Activated naive CD8-positive, alpha-beta T cell treated with anti-CD3 and anti-CD28 coated beads, Interleukin-2, amount 50 U/mL, for 24 hours (primary cell): ENCODE data around the gene ZNF442.
A peak's percentile ranks its signal among the peaks of the same experiment; 100 is the strongest.
"Not testable (repeated sequence)": the region's sequence is repeated elsewhere in the genome, so short reads cannot be mapped to it uniquely, and the experiment has no call there.

Experiments used
- ATAC-seq: fragments of 150-1000 bp; cut with Tn5 transposase; one replicate; pipeline ENCODE4 v1.10.0; 2021
- DNase-seq: peaks from one replicate; pipeline ENCODE4 v3.0.0; 2021
- H3K27ac Mint-ChIP-seq: one replicate; pipeline ENCODE4 v1.8.0; 2021; ENCODE audit warnings: mild to moderate bottlenecking, mixed read lengths
- H3K27me3 Mint-ChIP-seq: one replicate; pipeline ENCODE4 v1.8.0; 2021; ENCODE audit warnings: mixed read lengths
- H3K36me3 Mint-ChIP-seq: one replicate; pipeline ENCODE4 v1.8.0; 2021; ENCODE audit warnings: low read depth, mixed read lengths
- H3K4me1 Mint-ChIP-seq: one replicate; pipeline ENCODE4 v1.8.0; 2021; ENCODE audit warnings: mixed read lengths
- H3K4me3 Mint-ChIP-seq: one replicate; pipeline ENCODE4 v1.8.0; 2021; ENCODE audit warnings: mild to moderate bottlenecking, moderate library complexity, mixed read lengths
- H3K9me3 Mint-ChIP-seq: one replicate; pipeline ENCODE4 v1.8.0; 2021; ENCODE audit warnings: mixed read lengths

ZNF442 gene

DNA sequence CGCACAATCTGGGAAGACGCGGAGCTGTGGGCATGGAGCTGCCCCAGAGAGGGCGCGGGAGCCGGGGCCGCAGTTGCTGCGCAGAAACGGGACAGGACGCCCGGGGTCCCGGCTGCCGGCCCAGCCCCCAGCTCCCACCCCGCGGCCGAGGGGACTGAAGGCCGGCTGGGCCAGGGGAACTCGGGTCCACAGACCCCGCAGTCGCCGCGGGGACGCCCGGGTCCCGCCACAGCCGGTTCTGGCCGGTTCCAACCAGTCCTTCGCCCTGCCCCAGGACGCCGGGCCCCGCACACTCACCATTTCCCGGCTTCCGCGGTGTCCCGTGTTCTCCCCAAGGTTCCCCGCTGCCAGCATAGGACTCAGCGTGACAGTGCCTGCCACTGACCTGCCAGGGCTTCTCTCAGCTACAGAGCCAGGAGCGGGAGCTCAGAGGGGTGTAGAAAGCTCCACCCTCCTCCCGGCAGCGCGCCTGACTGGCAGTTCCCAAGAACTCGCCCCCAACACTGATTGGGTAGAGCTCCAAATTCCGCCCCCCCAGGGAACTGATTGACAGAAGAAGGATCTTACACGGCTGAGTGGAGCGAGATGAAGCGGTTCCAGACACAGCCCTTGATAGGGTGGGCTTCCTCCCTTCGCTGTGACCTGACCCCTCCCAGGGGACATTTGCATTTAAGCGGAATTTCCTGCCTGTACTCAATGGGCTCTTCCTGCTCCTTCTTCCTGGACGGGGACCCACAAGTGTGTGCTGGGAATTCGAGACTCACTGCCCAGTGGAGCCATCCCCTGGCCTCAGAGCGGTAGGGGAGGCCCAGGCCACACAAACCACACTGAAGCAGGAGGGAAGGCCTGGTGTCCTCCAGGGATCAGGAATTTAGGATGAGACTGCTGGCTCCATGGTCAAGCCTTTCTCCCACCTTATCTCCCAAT lies at the start of gene ZNF442:
Gene ZNF442, minus strand, starts transcription at position 448 of the 927 bp plus-strand sequence. CDS start 2,052 bp downstream, outside the sequence.
- Mint-ChIP-seq H3K9me3 (no peaks in the 10 kb centered on the region), H3K27ac (peak within 1 kb of the TSS; percentile 67), H3K4me1 (peaks cover 16% of the 10 kb centered on the region), H3K36me3 (peaks cover 6% of the 10 kb centered on the region), H3K4me3 (peak within 1 kb of the TSS; percentile 92), H3K27me3 (no peaks in the 10 kb centered on the region)
- DNase-seq, result peak; percentile 89
- ATAC-seq, result peak; percentile 99

DNA sequence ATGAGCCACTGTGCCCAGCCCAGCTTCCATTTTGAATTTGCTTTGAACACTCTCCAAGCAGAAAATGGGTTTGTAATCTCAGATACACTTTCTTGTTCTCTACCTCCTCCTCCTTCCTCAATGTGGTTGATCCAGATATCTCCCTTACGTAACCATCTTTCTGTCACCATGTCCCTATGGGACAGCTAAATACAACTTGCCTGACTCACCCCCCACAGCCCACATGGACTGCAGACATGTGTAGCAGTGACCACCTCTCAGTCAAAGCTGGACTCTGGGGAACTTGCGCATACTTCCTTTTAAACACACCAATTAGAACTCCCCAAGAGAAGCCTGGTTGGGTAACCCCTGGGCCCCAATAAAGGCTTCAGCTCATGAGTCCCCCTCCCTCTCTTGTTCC lies 46.4 kb upstream of the ZNF442 start:
- DNase-seq (no peak), ATAC-seq (no peak)
- Mint-ChIP-seq H3K4me3 (no peak overlapping the region), H3K36me3 (peaks cover 6% of the 10 kb centered on the region), H3K4me1 (no peaks in the 10 kb centered on the region), H3K27ac (no peak overlapping the region), H3K9me3 (peaks cover 26% of the 10 kb centered on the region), H3K27me3 (no peaks in the 10 kb centered on the region)

DNA sequence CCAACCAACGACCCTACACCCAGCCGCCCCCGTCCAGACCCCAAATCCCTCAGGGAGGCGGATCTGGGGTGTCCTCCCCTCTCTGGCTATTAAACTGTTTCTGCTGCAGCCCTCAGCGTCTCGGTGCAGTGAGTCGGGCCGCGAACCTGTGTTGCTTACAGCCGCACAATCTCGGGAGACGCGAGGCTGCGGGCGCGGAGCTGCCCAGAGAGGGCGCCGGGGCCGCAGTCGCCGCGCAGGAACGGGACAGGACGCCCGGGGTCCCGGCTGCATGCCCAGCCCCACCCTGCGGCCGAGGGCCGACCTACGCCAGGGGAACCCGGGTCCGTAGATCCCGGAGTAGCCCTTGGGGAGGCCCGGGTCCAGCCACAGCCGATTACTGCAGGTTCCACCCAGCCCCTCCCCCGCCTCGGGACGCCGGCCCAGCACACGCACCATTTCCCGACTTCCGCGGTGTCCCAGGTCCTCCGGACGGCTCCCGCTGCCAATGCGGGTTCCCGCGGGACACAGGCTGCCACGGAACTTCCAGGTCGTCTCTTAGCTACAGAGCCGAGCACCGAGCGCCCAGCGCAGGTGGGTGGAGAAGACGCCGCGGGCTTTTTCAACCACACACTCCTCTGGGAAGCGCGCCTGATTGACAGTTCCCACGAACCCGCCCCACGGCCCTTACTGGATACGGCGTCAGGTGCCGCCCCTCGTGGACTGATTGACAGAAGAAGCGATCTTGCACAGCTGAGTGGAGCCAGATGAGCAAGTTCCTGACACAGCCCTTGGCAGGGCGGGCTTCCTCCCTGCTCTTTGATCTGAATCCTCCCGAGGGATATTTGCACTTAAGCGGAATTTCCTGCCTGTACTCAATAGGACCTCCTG lies 35.4 kb upstream of the ZNF442 start, which contains the start of gene ZNF799:
Gene ZNF799, minus strand, starts transcription at position 639 of the 870 bp plus-strand sequence. Its CDS starts 201 bp downstream, at position 438.
- H3K36me3 Mint-ChIP-seq, result peaks cover 10% of the 10 kb centered on the region
- DNase-seq (peak; percentile 87), ATAC-seq (peak; percentile 98)
- H3K4me1 Mint-ChIP-seq, result peaks cover 19% of the 10 kb centered on the region
- H3K27ac Mint-ChIP-seq, result peak within 1 kb of the TSS; percentile 74
- H3K9me3 Mint-ChIP-seq, result peaks cover 15% of the 10 kb centered on the region
- peak within 1 kb of the TSS; percentile 88 for H3K4me3 Mint-ChIP-seq
- H3K27me3 Mint-ChIP-seq, result no peaks in the 10 kb centered on the region

GRCh38 chr19:12399901-12400632 lies 34.6 kb upstream of the ZNF442 start:
- peak overlapping the region; percentile 73 for H3K27ac Mint-ChIP-seq
- H3K9me3 Mint-ChIP-seq, result peaks cover 19% of the 10 kb centered on the region
- H3K4me1 Mint-ChIP-seq, result peaks cover 19% of the 10 kb centered on the region
- peak overlapping the region; percentile 88 for H3K4me3 Mint-ChIP-seq
- not testable (repeated sequence) for H3K27me3 Mint-ChIP-seq
- H3K36me3 Mint-ChIP-seq, result peaks cover 16% of the 10 kb centered on the region
- DNase-seq, result peak; percentile 52
- peak; percentile 39 for ATAC-seq

DNA sequence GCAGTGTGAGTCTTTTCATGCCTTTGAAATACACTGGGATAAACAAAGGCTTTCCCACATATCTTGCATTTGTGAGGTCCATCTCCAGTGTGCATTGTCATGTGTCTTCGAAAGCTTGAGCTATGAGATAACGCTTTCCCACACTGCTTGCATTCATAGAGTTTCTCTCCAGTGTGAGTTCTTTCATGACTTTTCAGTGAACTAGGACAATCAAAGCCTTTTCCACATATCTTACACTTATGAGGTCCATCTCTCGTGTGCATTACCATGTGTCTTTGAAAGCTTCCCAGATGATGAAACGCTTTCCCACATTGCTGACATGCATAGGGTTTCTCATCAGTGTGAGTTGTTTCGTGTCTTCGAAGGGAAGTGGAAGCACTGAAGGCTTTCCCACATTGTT lies 25.7 kb upstream of the ZNF442 start:
- not testable (repeated sequence) for H3K4me1 Mint-ChIP-seq, H3K27ac Mint-ChIP-seq, ATAC-seq, H3K4me3 Mint-ChIP-seq, H3K27me3 Mint-ChIP-seq, DNase-seq
- Mint-ChIP-seq H3K9me3 (peaks cover 50% of the 10 kb centered on the region), H3K36me3 (peaks cover 78% of the 10 kb centered on the region)

- DNase-seq, H3K4me3 Mint-ChIP-seq, ATAC-seq, H3K4me1 Mint-ChIP-seq, H3K27ac Mint-ChIP-seq, H3K27me3 Mint-ChIP-seq: not testable (repeated sequence)
- H3K9me3 Mint-ChIP-seq, result peaks cover 36% of the 10 kb centered on the region
- H3K36me3 Mint-ChIP-seq, result peaks cover 49% of the 10 kb centered on the region
These were observed 20.9 kb upstream of the ZNF442 start for GRCh38 chr19:12386365-12386764.

DNA sequence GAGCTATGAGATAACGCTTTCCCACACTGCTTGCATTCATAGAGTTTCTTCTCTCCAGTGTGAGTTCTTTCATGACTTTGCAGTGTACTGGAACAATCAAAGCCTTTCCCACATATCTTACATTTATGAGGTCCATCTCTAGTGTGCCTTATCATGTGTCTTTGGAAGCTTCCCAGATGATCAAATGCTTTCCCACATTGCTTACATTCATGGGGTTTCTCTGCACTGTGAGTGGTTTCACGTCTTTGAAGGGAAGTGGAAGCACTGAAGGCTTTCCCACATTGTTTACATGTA lies 14.9 kb upstream of the ZNF442 start:
- Mint-ChIP-seq H3K9me3 (peaks cover 49% of the 10 kb centered on the region), H3K4me3 (no peak overlapping the region), H3K36me3 (peaks cover 39% of the 10 kb centered on the region), H3K4me1 (no peaks in the 10 kb centered on the region), H3K27me3 (no peaks in the 10 kb centered on the region), H3K27ac (no peak overlapping the region)
- no peak for ATAC-seq
- DNase-seq, result no peak

GRCh38 chr19:12379732-12380443 lies 14.4 kb upstream of the ZNF442 start:
- no peaks in the 10 kb centered on the region for H3K4me1 Mint-ChIP-seq
- no peak overlapping the region for H3K4me3 Mint-ChIP-seq
- no peak for DNase-seq
- ATAC-seq, result no peak
- H3K27ac Mint-ChIP-seq, result no peak overlapping the region
- H3K27me3 Mint-ChIP-seq, result no peaks in the 10 kb centered on the region
- H3K9me3 Mint-ChIP-seq, result peaks cover 52% of the 10 kb centered on the region
- peaks cover 39% of the 10 kb centered on the region for H3K36me3 Mint-ChIP-seq

- Mint-ChIP-seq H3K9me3 (peaks cover 30% of the 10 kb centered on the region), H3K4me3 (no peak overlapping the region), H3K4me1 (no peaks in the 10 kb centered on the region), H3K36me3 (peaks cover 14% of the 10 kb centered on the region), H3K27me3 (no peaks in the 10 kb centered on the region), H3K27ac (no peak overlapping the region)
- no peak for DNase-seq
- no peak for ATAC-seq
These were observed 8.5 kb upstream of the ZNF442 start for GRCh38 chr19:12374026-12374425.

DNA sequence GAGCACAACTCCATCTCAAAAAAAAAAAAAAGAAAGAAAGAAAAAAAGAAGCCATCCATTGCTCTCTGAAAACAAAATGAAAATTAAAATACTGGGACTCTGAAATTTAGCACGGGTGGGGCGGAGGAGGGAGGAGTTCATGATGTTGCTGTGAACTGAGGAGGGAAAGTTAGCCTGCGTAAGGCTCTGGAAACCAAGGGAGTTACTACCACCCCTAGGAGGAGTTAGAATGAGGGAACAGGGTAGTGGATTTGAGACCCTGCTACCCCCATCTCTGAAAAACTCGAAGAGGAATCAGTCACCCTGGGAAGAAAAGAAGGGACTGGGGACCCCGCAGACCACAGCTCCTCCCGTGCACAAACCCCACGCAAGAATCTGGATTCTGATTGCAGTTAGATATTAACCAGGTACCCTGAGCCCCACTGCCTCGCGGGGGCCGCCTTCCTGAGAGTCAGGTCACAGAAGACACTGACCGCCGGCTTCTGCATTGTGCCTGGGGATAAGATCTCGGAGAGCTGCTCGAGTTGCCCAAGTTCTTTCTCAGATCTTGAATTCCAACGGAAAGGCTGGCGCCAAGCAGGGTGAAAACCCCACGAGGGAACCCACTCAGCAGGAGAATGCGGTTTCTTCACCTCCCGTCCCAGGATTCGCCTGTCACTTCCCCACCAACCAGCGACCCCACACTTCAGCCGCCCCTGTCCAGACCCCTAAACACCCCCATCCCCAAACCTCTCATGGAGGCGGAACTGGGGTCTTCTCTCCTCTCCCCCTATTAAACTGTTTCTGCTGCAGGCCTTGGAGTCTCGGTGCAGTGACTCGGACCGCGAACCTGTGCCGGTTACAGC lies 870 bp downstream of the ZNF442 start:
- H3K4me3 Mint-ChIP-seq, result peak overlapping the region; percentile 92
- ATAC-seq (no peak), DNase-seq (peak; percentile 18)
- peaks cover 16% of the 10 kb centered on the region for H3K4me1 Mint-ChIP-seq
- peak overlapping the region; percentile 18 for H3K27ac Mint-ChIP-seq
- no peaks in the 10 kb centered on the region for H3K27me3 Mint-ChIP-seq
- no peaks in the 10 kb centered on the region for H3K9me3 Mint-ChIP-seq
- H3K36me3 Mint-ChIP-seq, result peaks cover 6% of the 10 kb centered on the region

GRCh38 chr19:12362236-12362635 lies 3.2 kb downstream of the ZNF442 start:
- H3K9me3 Mint-ChIP-seq, H3K27ac Mint-ChIP-seq, ATAC-seq, H3K4me3 Mint-ChIP-seq, H3K36me3 Mint-ChIP-seq, H3K27me3 Mint-ChIP-seq, DNase-seq: not testable (repeated sequence)
- H3K4me1 Mint-ChIP-seq, result peaks cover 16% of the 10 kb centered on the region

- H3K9me3 Mint-ChIP-seq, result peaks cover 57% of the 10 kb centered on the region
- no peak for ATAC-seq
- H3K4me3 Mint-ChIP-seq, result no peak overlapping the region
- H3K36me3 Mint-ChIP-seq, result peaks cover 50% of the 10 kb centered on the region
- no peak overlapping the region for H3K27ac Mint-ChIP-seq
- no peak for DNase-seq
- H3K27me3 Mint-ChIP-seq, result no peaks in the 10 kb centered on the region
- no peaks in the 10 kb centered on the region for H3K4me1 Mint-ChIP-seq
These were observed 12.1 kb downstream of the ZNF442 start for GRCh38 chr19:12353375-12353774.

GRCh38 chr19:12350890-12351197 lies 14.6 kb downstream of the ZNF442 start:
- H3K4me3 Mint-ChIP-seq, result no peak overlapping the region
- no peak for ATAC-seq
- DNase-seq, result no peak
- peaks cover 61% of the 10 kb centered on the region for H3K9me3 Mint-ChIP-seq
- no peaks in the 10 kb centered on the region for H3K4me1 Mint-ChIP-seq
- H3K36me3 Mint-ChIP-seq, result peaks cover 49% of the 10 kb centered on the region
- H3K27me3 Mint-ChIP-seq, result no peaks in the 10 kb centered on the region
- no peak overlapping the region for H3K27ac Mint-ChIP-seq
